ENCODE data around the gene EPM2A. TPM values are rescaled to one million over a fixed set of nuclear protein-coding genes. Genes with fewer than 3 reads are reported as not detected.

Gene EPM2A
- total and polyA plus RNA-seq, 2 experiments from 2014 or later = 3.7 to 17.8 TPM

- TF ChIP-seq ZNF462 (CRISPR knock-in tag; IDR thresholded peaks at IDR 0.05) (no peak), ZNF331 (CRISPR knock-in tag; IDR thresholded peaks at IDR 0.05; ENCODE audit: low read depth) (no peak)
Observed at GRCh38 chr6:145783796-145784195, 48.5 kb upstream of the EPM2A start (continued).

GRCh38 chr6:145772846-145773245 lies 37.5 kb upstream of the EPM2A start:
- no peaks in the 10 kb centered on the region for H4K20me1 ChIP-seq (replicated peaks; ENCODE audit: insufficient read depth)
- H2AFZ ChIP-seq = no peak overlapping the region
- no peak for ATAC-seq
- Mint-ChIP-seq H3K27me3 (ENCODE audit: insufficient read depth, low read depth, poor library complexity) (no peaks in the 10 kb centered on the region), H3K27ac (no peak overlapping the region), H3K36me3 (ENCODE audit: low read depth) (0 out of 3 replicates have a peak, but pooled peaks cover 3% of the 10 kb centered on the region), H3K4me1 (no peaks in the 10 kb centered on the region), H3K4me3 (no peak overlapping the region), H3K9me3 (peaks cover 6% of the 10 kb centered on the region; the same call in 2 of the 3 replicates)
- H3F3A ChIP-seq (replicated peaks; ENCODE audit: low read depth) = no peaks in the 10 kb centered on the region
- H3K27ac ChIP-seq (ENCODE audit: low read depth) = no peak overlapping the region
- H3K36me3 ChIP-seq (ENCODE audit: insufficient read depth) = no peaks in the 10 kb centered on the region
- H3K4me3 ChIP-seq = no peak overlapping the region
- no peak for DNase-seq (ENCODE audit: low spot score)
- no peaks in the 10 kb centered on the region for H3K4me1 ChIP-seq (ENCODE audit: insufficient read depth)
- no peaks in the 10 kb centered on the region for H3K27me3 ChIP-seq (ENCODE audit: insufficient read depth)
- H3K9me2 ChIP-seq (ENCODE audit: insufficient read depth) = no peaks in the 10 kb centered on the region; the same call in 1 of the 2 replicates
- H3K79me2 ChIP-seq (replicated peaks; ENCODE audit: insufficient read depth) = no peaks in the 10 kb centered on the region
- H3K4me2 ChIP-seq = no peak overlapping the region
- TF ChIP-seq JUNB (IDR thresholded peaks at IDR 0.05; ENCODE audit: unreplicated experiment) (no peak), REST (IDR thresholded peaks at IDR 0.05; ENCODE audit: unreplicated experiment) (no peak), ZNF114 (CRISPR knock-in tag; IDR thresholded peaks at IDR 0.05) (no peak), NANOG (IDR thresholded peaks at IDR 0.05; ENCODE audit: borderline replicate concordance) (no peak), POLR2AphosphoS5 (IDR thresholded peaks at IDR 0.05; ENCODE audit: low read depth) (no peak), ZNF331 (CRISPR knock-in tag; IDR thresholded peaks at IDR 0.05; ENCODE audit: low read depth) (no peak), ETS1 (IDR thresholded peaks at IDR 0.05) (no peak), EZH2 (IDR thresholded peaks at IDR 0.05; ENCODE audit: low read depth, unreplicated experiment) (no peak), CTCF (conservative IDR thresholded peaks at IDR 0.05; ENCODE audit: low read depth in 2 of 2) (no peak)
